GM19324 (cell line): ENCODE data around the gene HPCAL1.

Experiments
- ATAC-seq: cut with Tn5 transposase; IDR thresholded peaks from one replicate; pipeline ENCODE4 v1.9.1; 2021; ENCODE audit warnings: mild to moderate bottlenecking, moderate library complexity; ENCODE audit not compliant: unreplicated experiment, low FRiP score

Gene HPCAL1

GRCh38 chr2:10475221-10475722, 172.6 kb downstream of the HPCAL1 start:
- ATAC-seq, result no peak

DNA sequence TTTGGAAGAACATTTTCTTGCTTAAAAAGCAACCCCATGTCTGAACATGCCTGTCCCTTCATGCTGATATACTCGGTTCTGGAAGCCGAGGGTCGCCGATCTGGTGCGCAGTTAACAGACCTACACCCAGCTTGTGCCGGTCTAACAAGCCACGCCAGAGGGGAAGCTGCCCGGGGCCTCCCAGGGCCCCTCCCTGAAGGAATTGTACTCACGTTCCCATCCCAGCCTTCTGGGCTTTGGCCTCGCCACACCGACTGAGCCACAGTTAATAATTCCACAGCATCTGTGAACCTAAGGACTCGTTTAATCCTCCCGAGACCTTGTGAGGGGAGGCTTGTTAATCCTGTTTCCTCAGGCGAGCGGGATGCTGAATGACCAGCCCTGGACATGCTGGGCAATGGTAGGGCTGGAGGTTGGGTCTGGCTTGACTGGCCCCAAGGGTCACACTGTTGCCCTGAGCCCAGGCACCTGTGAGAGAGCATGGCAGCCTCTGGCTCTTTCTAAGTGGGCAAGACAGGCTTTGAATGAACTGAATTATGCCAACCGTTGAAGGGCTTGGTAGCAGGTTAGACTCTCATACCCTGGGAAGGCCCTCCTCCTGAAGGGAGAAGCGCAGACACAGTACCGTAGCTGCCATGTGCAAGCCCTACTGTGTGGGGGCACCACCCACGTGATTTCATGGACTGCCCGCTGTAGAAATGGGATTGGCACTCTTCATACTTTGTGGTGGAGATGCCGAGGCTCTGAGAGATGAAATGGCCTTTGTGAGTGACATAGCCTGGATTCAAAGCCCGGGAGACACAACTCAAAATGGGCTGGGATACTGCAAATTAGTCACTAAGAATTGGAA, 173.3 kb downstream of the HPCAL1 start:
- ATAC-seq, result no peak

DNA sequence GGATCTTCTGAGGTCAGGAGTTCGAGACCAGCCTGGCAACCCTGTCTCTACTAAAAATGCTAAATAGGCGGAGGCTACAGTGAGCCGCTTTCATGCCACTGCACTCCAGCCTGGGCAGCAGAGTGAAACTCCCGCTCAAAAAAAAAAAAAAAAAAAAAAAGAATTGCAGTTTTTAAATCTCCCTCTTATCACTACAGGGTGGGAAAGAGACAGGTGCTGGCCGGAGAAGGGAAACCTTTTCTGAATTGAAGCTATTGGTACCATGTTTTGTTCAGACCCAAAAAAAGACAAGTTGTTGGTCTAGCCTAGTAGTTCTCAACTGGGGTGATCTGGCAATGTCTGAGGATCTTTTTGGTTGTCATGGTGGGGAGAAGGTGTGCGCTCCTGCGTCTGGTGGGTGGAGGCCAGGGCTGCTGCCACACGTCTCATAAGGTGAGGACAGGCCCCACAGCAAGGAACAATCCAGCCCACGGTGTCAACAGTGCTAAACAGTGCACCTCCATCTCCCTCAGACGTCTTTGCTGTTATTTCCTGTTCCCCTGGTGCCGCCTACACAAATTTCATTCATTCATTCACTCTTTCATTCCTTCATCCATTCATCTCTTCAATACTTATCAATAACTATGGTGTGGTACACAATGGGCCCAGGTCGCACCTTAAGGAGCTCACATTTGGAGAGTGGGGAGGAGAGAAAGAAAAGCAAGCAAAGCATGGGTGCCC, 174.2 kb downstream of the HPCAL1 start:
- ATAC-seq, result no peak
